HEK293 (cell line): ENCODE data around the gene CYP2E1.

Experiments
- KLF10 ChIP-seq: fragments of 450-650 bp; IDR thresholded peaks from 2 replicates; pipeline ENCODE4 v1.5.1; 2018; ENCODE audit warnings: missing biosample characterization, mild to moderate bottlenecking, missing genetic modification characterization
- YY1 ChIP-seq: fragments of 450-650 bp; formaldehyde crosslinking; IDR thresholded peaks from 2 replicates; pipeline ENCODE4 v1.5.1; 2018; ENCODE audit warnings: missing biosample characterization, missing genetic modification characterization
- ZNF24 ChIP-seq: fragments of 450-650 bp; formaldehyde crosslinking; IDR thresholded peaks from 2 replicates; pipeline ENCODE4 v1.5.1; 2016; ENCODE audit warnings: missing biosample characterization, missing genetic modification characterization
- ZNF248 ChIP-seq: fragments of 450-650 bp; formaldehyde crosslinking; IDR thresholded peaks from 2 replicates; pipeline ENCODE4 v1.5.1; 2017; ENCODE audit warnings: missing biosample characterization, missing genetic modification characterization
- ZNF501 ChIP-seq: fragments of 450-650 bp; formaldehyde crosslinking; IDR thresholded peaks from 2 replicates; pipeline ENCODE4 v1.5.1; 2016; ENCODE audit warnings: missing biosample characterization, missing genetic modification characterization
- ZNF518A ChIP-seq: fragments of 450-650 bp; formaldehyde crosslinking; conservative IDR thresholded peaks from 2 replicates; pipeline ENCODE4 v1.5.1; 2016; ENCODE audit warnings: low read depth, missing biosample characterization, missing genetic modification characterization
- ZNF585B ChIP-seq: fragments of 450-650 bp; formaldehyde crosslinking; IDR thresholded peaks from 2 replicates; pipeline ENCODE4 v1.5.1; 2016; ENCODE audit warnings: missing biosample characterization, missing genetic modification characterization
- ZNF623 ChIP-seq: fragments of 450-650 bp; formaldehyde crosslinking; IDR thresholded peaks from 2 replicates; pipeline ENCODE4 v1.5.1; 2016; ENCODE audit warnings: missing biosample characterization, missing genetic modification characterization
- ZNF76 ChIP-seq: fragments of 450-650 bp; formaldehyde crosslinking; IDR thresholded peaks from 2 replicates; pipeline ENCODE4; 2016; ENCODE audit warnings: low read depth, missing biosample characterization, missing genetic modification characterization, borderline replicate concordance
- TF ChIP-seq, protein P1 (sequence below): fragments of 450-650 bp; formaldehyde crosslinking; IDR thresholded peaks from 2 replicates; pipeline ENCODE4 v1.5.1; 2016; ENCODE audit warnings: missing biosample characterization, missing genetic modification characterization
- TF ChIP-seq, protein P2 (sequence below): fragments of 450-650 bp; formaldehyde crosslinking; IDR thresholded peaks from 2 replicates; pipeline ENCODE4 v1.5.1; 2016; ENCODE audit warnings: missing biosample characterization, missing genetic modification characterization

DNA sequence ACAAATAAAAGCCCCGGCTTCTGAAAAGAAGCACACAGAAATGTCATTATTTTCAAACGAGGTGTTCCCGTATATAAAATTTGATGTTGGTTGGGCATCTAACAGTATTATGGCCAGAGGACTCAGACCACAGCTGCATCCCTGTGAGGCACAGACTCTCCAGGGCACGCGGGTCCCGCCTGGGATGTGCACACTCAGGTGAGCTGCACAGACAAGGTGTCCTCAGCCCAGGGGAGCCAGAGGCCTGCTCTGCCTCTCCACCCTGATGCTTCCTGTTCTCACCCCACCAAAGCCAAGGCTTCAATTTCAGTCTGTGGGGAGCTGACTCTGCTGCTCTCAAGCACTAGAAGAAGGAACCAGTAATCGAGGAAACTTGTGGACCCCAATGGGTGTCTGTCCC is 1.7 kb upstream of the CYP2E1 start:
- TF ChIP-seq, protein P1, sequence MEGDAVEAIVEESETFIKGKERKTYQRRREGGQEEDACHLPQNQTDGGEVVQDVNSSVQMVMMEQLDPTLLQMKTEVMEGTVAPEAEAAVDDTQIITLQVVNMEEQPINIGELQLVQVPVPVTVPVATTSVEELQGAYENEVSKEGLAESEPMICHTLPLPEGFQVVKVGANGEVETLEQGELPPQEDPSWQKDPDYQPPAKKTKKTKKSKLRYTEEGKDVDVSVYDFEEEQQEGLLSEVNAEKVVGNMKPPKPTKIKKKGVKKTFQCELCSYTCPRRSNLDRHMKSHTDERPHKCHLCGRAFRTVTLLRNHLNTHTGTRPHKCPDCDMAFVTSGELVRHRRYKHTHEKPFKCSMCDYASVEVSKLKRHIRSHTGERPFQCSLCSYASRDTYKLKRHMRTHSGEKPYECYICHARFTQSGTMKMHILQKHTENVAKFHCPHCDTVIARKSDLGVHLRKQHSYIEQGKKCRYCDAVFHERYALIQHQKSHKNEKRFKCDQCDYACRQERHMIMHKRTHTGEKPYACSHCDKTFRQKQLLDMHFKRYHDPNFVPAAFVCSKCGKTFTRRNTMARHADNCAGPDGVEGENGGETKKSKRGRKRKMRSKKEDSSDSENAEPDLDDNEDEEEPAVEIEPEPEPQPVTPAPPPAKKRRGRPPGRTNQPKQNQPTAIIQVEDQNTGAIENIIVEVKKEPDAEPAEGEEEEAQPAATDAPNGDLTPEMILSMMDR (tag by site-specific recombination) = no peak
- TF ChIP-seq ZNF623 (tag by site-specific recombination) (no peak), YY1 (tag by site-specific recombination) (no peak), ZNF518A (tag by site-specific recombination) (no peak), ZNF248 (tag by site-specific recombination) (no peak), ZNF501 (no peak), KLF10 (tag by site-specific recombination) (no peak), ZNF76 (tag by site-specific recombination) (no peak), ZNF24 (tag by site-specific recombination) (no peak), ZNF585B (tag by site-specific recombination) (no peak)
- TF ChIP-seq, protein P2, sequence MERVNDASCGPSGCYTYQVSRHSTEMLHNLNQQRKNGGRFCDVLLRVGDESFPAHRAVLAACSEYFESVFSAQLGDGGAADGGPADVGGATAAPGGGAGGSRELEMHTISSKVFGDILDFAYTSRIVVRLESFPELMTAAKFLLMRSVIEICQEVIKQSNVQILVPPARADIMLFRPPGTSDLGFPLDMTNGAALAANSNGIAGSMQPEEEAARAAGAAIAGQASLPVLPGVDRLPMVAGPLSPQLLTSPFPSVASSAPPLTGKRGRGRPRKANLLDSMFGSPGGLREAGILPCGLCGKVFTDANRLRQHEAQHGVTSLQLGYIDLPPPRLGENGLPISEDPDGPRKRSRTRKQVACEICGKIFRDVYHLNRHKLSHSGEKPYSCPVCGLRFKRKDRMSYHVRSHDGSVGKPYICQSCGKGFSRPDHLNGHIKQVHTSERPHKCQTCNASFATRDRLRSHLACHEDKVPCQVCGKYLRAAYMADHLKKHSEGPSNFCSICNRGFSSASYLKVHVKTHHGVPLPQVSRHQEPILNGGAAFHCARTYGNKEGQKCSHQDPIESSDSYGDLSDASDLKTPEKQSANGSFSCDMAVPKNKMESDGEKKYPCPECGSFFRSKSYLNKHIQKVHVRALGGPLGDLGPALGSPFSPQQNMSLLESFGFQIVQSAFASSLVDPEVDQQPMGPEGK (tag by site-specific recombination) = no peak
